Midbrain (tissue), 1 donor: ENCODE data around the gene RAPGEF2.

Experiments
- DNase-seq: peaks from one replicate; lab custom pipeline; 2025; lab: John Stamatoyannopoulos, UW

RAPGEF2 gene

DNA sequence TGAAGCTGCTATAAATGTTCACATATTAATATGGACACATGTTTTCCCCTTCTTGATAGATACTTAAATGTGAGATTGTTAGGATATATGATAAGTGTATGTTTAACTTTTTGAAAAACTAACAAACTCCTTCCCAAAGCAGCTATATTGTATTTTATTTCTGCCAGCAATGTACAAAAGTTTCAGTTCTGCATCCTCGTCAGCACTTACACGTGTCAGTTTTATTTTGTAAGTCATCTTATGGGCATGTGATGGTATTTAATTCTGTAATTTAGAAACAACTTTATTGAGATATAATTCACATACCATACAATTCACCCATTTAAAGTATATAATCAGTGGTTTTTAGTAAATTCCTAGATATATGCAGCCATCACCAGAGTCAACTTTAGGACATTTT, 31.6 kb downstream of the RAPGEF2 start:
- DNase-seq, result no peak

GRCh38 chr4:159137176-159137575, 34.3 kb downstream of the RAPGEF2 start:
- no peak for DNase-seq

DNA sequence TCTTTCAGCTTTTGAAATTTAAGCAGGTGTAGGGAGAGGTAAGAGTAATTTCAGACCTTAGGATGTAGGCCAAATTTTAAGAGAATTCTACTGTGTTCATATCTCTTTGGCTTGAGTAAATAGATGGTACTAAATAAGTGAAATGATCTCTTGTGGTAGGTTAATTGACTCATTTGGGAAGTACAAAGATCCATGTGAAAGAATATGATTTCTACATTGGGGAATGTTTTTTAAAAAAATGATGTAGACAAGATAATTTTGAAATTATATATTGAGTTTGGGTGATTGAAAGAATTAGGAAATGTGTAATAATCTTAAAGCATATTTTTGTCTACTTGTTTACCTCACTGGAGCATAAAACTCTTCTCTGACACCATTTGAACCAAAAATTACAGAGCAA, 35.6 kb downstream of the RAPGEF2 start:
- no peak for DNase-seq

- no peak for DNase-seq
These were observed 38.3 kb downstream of the RAPGEF2 start for GRCh38 chr4:159141193-159141592.

DNA sequence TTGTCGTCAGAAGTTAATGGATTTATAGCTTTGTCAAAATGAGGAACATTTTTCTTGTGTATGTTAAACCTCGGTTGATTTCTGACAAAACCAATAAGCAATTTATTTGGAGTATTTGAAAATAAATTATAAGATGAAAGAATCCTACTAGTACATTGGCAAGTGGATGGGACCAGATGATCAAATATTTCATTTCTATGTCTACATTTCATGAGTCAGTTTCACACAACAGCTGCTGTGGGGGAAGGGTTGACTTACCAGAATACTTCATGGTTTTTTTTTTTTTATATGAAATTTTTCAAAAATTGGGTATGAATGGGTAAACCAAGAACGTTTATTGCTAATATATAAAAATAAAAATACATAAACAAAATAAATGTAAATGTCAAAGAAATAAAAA, 39.4 kb downstream of the RAPGEF2 start:
- DNase-seq, result no peak

GRCh38 chr4:159142681-159143384, 40.0 kb downstream of the RAPGEF2 start:
- DNase-seq, result no peak

GRCh38 chr4:159143687-159144086, 40.8 kb downstream of the RAPGEF2 start:
- no peak for DNase-seq

- no peak for DNase-seq
These were observed 41.3 kb downstream of the RAPGEF2 start for GRCh38 chr4:159144112-159144694.

GRCh38 chr4:159145318-159145991, 42.6 kb downstream of the RAPGEF2 start:
- no peak for DNase-seq

DNA sequence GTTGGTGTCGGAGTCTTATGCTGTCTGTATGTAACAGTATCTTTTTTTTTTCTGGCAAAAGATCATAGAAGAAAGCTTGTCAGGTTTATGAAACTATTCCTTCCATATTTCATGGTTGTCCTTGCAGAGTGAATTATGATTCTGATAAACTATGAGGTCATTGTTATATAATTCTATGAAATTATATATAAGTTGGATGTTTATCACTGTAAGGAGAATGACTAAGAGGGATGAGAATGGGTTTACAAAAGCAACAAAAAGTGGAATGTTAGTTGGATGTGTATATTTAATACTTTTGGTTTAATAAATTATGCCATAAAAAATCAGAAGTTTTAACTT, 43.1 kb downstream of the RAPGEF2 start:
- DNase-seq, result no peak

DNA sequence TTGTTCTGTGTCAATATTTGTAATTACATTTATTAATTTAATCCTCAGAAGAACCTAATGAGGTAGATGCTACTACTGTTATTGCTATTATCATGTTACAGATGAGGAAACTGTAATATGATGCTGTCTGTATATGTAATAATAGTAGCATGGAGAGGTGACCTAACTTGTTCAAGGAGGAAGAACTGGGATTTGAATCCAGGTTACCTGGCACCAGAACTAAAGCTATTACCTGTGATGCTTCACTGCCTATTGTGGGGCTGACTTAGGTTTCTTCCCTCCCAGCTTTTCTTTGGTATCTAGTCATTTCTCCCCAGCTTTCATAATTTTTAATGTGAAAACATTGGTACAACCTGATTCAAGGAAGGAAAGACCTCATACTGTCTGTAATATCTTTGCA, 43.6 kb downstream of the RAPGEF2 start:
- DNase-seq, result no peak

GRCh38 chr4:159148441-159148840, 45.6 kb downstream of the RAPGEF2 start:
- DNase-seq, result no peak

GRCh38 chr4:159149666-159150065, 46.8 kb downstream of the RAPGEF2 start:
- DNase-seq, result no peak

- DNase-seq, result no peak
These were observed 47.5 kb downstream of the RAPGEF2 start for GRCh38 chr4:159150396-159150795.

DNA sequence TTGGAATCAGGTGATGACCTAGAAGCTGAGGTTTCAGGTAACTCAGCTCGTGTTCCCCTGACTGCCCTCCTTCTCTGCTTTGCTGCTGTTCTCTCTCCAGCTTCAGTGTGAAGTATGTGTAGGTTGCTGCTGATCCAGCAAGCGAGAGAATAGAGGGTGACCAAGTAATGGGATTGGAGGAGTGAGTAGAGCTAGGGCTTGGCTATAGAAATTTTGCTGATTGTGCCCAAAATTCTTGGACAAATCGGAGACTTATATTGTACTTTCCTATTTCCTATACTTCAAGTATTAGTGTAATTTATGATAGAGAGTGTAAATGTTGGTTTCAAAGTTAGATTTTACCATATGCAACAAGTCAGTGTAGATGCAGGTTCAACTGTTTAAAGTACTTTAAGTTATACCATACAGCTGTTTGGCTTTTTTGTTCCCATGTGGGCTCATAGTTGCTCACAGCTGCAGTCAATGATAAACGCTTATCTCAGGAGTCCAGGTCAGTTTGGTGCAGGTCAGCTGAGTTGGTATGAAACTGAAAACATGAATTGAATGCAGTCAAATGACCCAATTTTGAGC, 48.0 kb downstream of the RAPGEF2 start:
- no peak for DNase-seq

- DNase-seq, result no peak
These were observed 48.8 kb downstream of the RAPGEF2 start for GRCh38 chr4:159151689-159152088.

- no peak for DNase-seq
These were observed 49.3 kb downstream of the RAPGEF2 start for GRCh38 chr4:159152181-159152580.

- DNase-seq, result no peak
These were observed 50.8 kb downstream of the RAPGEF2 start for GRCh38 chr4:159153669-159154068.

DNA sequence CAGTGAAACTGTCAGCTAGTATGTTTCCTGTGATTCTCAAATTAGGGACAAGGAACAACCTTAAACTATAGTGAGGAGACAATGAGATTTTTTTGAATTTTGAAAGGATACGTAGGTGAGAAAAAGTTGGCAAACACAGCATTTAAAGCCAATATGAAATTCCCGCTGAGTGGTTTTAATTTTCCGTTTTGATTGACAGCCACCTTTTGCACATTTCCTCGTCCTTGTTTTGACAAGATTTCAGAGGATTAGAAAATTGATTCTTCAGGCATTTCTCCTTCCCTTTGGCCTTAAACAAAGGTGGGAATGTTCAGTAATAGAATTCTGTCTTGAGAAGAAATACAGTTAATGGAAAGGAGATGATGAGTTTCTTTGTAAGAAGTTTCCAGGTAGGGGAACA, 52.2 kb downstream of the RAPGEF2 start:
- no peak for DNase-seq

- DNase-seq, result no peak
These were observed 55.3 kb downstream of the RAPGEF2 start for GRCh38 chr4:159158083-159158617.

DNA sequence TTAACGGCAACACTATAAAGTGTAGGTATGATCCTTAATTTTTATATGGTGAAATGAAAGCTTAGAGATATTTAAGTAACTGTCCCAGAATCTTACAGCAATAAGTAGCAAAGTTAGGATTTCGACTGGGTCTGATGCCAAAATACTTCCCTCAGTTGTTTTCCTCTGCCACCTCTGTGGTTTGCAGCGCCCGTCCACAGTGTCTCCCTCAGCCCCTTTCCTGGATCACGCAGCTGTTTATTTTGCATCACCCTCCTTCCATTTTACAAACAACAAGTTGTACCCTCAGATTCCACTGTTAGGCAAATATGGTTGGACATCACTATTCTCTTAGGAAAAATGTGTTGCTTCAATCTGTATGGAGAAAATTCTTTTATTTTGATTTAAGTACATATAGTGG, 56.1 kb downstream of the RAPGEF2 start:
- no peak for DNase-seq

DNA sequence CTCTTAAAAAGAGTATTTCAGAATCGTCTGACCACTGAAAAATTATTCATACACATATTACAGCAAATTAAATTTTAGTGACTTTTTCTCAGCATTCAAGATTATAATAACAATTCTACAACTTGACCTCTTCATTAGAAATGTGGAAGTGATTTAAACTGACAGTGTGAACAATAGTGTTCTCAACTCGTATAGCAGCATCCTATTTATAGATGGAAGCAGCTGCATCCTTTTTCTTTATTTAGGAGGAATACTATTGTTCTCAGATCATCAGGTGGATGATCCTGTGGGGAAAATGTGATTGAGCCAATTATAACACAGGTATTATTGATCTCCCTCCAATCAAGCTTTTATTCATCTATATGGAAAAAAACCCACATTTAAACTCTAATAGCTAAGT, 56.7 kb downstream of the RAPGEF2 start:
- no peak for DNase-seq

DNA sequence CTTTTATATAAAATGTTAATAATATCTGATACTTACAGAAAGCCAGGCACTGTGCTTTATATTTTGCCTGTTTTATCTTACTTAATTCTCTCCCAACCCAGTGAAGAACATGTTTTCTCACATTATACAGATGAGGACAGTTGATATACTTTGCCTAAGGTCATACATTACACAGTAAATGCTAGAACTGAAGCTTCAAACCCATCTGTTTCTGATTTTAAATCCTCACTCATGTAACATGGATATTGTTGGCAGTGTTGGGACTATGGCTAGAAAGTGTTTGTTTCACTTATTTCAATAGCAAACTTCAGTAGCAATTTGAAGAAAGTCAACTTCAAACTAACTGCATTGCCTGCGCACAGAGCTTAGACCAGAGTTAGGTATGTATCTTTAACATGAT, 57.4 kb downstream of the RAPGEF2 start:
- no peak for DNase-seq
